Neural progenitor cell (in vitro differentiated cells): ENCODE results near the gene SV2A. TPM values are rescaled to one million over a fixed set of nuclear protein-coding genes. Genes with fewer than 3 reads are reported as not detected.
A peak's percentile ranks its signal among the peaks of the same experiment; 100 is the strongest.

ENCODE experiments used
- DNase-seq: peaks from one replicate; pipeline ENCODE4 v3.0.0-alpha.2; 2016; ENCODE audit warnings: low spot score
- H2AFZ ChIP-seq: fragments of 200-600 bp; sonication (generic); replicated peaks from 2 replicates; pipeline ENCODE4 v1.6.1; 2016; ENCODE audit warnings: antibody characterized with exemption
- H3F3A ChIP-seq: fragments of 200-600 bp; sonication (generic); 2 replicates; pipeline ENCODE4 v1.6.1; 2016; ENCODE audit warnings: antibody characterized with exemption, low read depth
- H3K27ac ChIP-seq: fragments of 200-600 bp; sonication (generic); 2 replicates; pipeline ENCODE4 v1.5.1; 2016; ENCODE audit warnings: mild to moderate bottlenecking
- H3K27me3 ChIP-seq: fragments of 200-600 bp; sonication (generic); 2 replicates; pipeline ENCODE4 v1.6.1; 2016; ENCODE audit warnings: mild to moderate bottlenecking, moderate library complexity
- H3K36me3 ChIP-seq: fragments of 200-600 bp; sonication (generic); 2 replicates; pipeline ENCODE4 v1.5.1; 2016
- H3K4me1 ChIP-seq: fragments of 200-600 bp; sonication (generic); 2 replicates; pipeline ENCODE4 v1.6.1; 2016; ENCODE audit warnings: mixed run types
- H3K4me2 ChIP-seq: fragments of 200-600 bp; sonication (generic); 2 replicates; pipeline ENCODE4 v1.6.1; 2016
- H3K4me3 ChIP-seq: fragments of 200-600 bp; sonication (generic); 2 replicates; pipeline ENCODE4 v1.5.1; 2016
- H3K79me2 ChIP-seq: fragments of 200-600 bp; sonication (generic); 2 replicates; pipeline ENCODE4 v1.6.1; 2016; ENCODE audit warnings: low read depth
- H3K9ac ChIP-seq: fragments of 200-600 bp; sonication (generic); 2 replicates; pipeline ENCODE4 v1.6.1; 2016
- H3K9me3 ChIP-seq: fragments of 200-600 bp; sonication (generic); 2 replicates; pipeline ENCODE4 v1.5.1; 2016; ENCODE audit warnings: low read depth
- H4K20me1 ChIP-seq: fragments of 200-600 bp; sonication (generic); 2 replicates; pipeline ENCODE4 v1.6.1; 2016; ENCODE audit warnings: low read depth
- H3K27ac Mint-ChIP-seq: 3 replicates; pipeline ENCODE4 v1.8.0; 2021; ENCODE audit warnings: mixed read lengths
- H3K27me3 Mint-ChIP-seq: 2 replicates; pipeline ENCODE4 v1.8.0; 2022; ENCODE audit warnings: low read depth, mild to moderate bottlenecking, inconsistent platforms, moderate library complexity, mixed read lengths; ENCODE audit not compliant: insufficient read depth
- H3K36me3 Mint-ChIP-seq: 3 replicates; pipeline ENCODE4 v1.8.0; 2021; ENCODE audit warnings: mixed read lengths
- H3K4me1 Mint-ChIP-seq: 3 replicates; pipeline ENCODE4 v1.8.0; 2021; ENCODE audit warnings: mixed read lengths
- H3K4me3 Mint-ChIP-seq: 3 replicates; pipeline ENCODE4 v1.8.0; 2021; ENCODE audit warnings: mild to moderate bottlenecking, moderate library complexity, mixed read lengths
- H3K9me3 Mint-ChIP-seq: 3 replicates; pipeline ENCODE4 v1.8.0; 2020; ENCODE audit warnings: mixed read lengths
- EZH2 ChIP-seq: fragments of 200-600 bp; sonication (generic); IDR thresholded peaks from 2 replicates; pipeline ENCODE4 v1.6.1; 2017; ENCODE audit warnings: antibody characterized with exemption, mild to moderate bottlenecking, moderate library complexity
- EZH2phosphoT487 ChIP-seq: fragments of 200-600 bp; sonication (generic); IDR thresholded peaks from 2 replicates; pipeline ENCODE4 v1.6.1; 2017; ENCODE audit warnings: antibody characterized with exemption
- total RNA-seq: library from RNA; depleted of rRNA; stranded (reverse); fragments of >200 nt; gene quantifications from 2 replicates; pipeline ENCODE4 v1.2.3, GENCODE V29; 2015; ENCODE audit warnings: low replicate concordance
- TF ChIP-seq, protein P1 (sequence below): fragments of 200-600 bp; sonication (generic); IDR thresholded peaks from 2 replicates; pipeline ENCODE4 v1.5.1; 2017; ENCODE audit warnings: antibody characterized with exemption, mild to moderate bottlenecking

Gene SV2A
- total RNA-seq, 1 donor from 2014 or later = 31.6 TPM

DNA sequence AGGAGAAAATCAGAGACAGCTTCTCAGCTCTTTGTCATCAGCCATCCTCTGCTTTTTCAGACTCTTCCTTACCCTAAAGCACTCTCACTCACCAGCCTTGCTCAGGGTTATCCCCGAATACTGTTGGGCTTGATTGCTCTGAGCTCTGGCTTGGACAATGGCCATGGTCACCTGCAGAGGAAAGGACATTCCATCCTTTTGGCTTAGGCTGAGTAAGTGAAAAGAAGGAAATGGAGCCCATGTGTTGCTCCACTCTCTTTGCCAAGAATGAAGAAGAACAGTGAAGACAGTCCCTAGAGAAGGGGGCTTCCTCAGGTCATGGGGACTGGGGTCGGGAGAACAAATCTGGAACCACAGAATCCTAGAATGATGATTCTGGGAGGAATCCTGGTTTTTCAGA, 16.7 kb upstream of the SV2A start:
- H3K4me3 Mint-ChIP-seq = no peak overlapping the region
- TF ChIP-seq, protein P1, sequence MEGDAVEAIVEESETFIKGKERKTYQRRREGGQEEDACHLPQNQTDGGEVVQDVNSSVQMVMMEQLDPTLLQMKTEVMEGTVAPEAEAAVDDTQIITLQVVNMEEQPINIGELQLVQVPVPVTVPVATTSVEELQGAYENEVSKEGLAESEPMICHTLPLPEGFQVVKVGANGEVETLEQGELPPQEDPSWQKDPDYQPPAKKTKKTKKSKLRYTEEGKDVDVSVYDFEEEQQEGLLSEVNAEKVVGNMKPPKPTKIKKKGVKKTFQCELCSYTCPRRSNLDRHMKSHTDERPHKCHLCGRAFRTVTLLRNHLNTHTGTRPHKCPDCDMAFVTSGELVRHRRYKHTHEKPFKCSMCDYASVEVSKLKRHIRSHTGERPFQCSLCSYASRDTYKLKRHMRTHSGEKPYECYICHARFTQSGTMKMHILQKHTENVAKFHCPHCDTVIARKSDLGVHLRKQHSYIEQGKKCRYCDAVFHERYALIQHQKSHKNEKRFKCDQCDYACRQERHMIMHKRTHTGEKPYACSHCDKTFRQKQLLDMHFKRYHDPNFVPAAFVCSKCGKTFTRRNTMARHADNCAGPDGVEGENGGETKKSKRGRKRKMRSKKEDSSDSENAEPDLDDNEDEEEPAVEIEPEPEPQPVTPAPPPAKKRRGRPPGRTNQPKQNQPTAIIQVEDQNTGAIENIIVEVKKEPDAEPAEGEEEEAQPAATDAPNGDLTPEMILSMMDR = no peak
- TF ChIP-seq EZH2phosphoT487 (no peak), EZH2 (no peak)
- Histone ChIP-seq H3K79me2 (no peaks in the 10 kb centered on the region), H3K4me3 (no peak overlapping the region), H3F3A (no peaks in the 10 kb centered on the region), H3K4me2 (no peak overlapping the region), H3K9me3 (no peaks in the 10 kb centered on the region), H4K20me1 (no peaks in the 10 kb centered on the region), H3K27ac (no peak overlapping the region), H3K36me3 (no peaks in the 10 kb centered on the region), H3K9ac (no peak overlapping the region), H2AFZ (no peak overlapping the region), H3K4me1 (peaks cover 15% of the 10 kb centered on the region), H3K27me3 (no peaks in the 10 kb centered on the region)
- no peak for DNase-seq
- H3K27me3 Mint-ChIP-seq = peaks cover 4% of the 10 kb centered on the region
- no peaks in the 10 kb centered on the region for H3K9me3 Mint-ChIP-seq
- H3K36me3 Mint-ChIP-seq = peaks cover 9% of the 10 kb centered on the region
- peaks cover 33% of the 10 kb centered on the region for H3K4me1 Mint-ChIP-seq
- no peak overlapping the region for H3K27ac Mint-ChIP-seq

DNA sequence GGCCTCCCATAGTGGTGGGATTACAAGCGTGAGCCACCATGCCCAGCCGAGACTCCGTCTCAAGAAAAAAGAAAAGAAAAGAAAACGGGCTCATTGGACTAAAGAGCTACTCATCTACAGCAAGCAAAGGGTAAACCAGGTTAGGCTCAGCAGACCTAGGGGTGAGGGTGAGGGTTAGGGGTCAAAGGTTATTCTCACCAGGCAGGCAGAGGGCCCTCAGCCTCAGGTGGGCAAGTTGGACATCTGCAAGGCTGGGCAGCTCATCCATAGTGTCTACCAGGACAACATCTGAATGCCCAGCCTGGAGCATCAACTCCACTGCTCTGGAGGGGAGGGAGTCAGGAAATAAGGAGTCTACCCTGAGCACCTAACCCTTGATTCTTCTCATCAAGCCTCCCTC, 15.6 kb upstream of the SV2A start:
- Mint-ChIP-seq H3K4me3 (peak overlapping the region; percentile 51), H3K27ac (peak overlapping the region; percentile 27), H3K9me3 (no peaks in the 10 kb centered on the region), H3K27me3 (peaks cover 4% of the 10 kb centered on the region), H3K4me1 (peaks cover 38% of the 10 kb centered on the region), H3K36me3 (peaks cover 9% of the 10 kb centered on the region)
- DNase-seq = no peak
- Histone ChIP-seq H3K4me2 (no peak overlapping the region), H3K36me3 (no peaks in the 10 kb centered on the region), H3K9ac (no peak overlapping the region), H3K27me3 (no peaks in the 10 kb centered on the region), H3K27ac (no peak overlapping the region), H3K79me2 (no peaks in the 10 kb centered on the region), H3K4me1 (peaks cover 16% of the 10 kb centered on the region), H3F3A (peaks cover 3% of the 10 kb centered on the region), H3K9me3 (no peaks in the 10 kb centered on the region), H2AFZ (no peak overlapping the region), H4K20me1 (no peaks in the 10 kb centered on the region), H3K4me3 (no peak overlapping the region)
- no peak for TF ChIP-seq EZH2phosphoT487
- TF ChIP-seq, protein P1 = no peak
- no peak for TF ChIP-seq EZH2

DNA sequence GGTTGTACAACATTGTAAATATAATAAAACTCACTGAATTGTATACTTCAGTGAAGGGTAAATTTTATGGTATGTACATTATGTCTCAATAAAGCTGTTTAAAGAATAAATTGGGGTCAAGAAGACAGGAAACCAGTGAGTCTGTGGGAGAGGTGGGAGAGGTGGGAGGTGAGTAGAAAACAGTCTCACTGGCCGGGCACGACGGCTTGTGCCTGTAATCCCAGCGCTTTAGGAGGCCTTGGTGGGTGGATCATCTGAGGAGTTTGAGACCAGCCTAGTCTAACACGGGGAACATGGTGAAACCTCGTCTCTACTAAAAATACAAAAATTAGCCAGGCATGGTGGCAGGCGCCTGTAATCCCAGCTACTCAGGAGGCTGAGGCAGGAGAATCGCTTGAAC, 14.8 kb upstream of the SV2A start:
- peak overlapping the region; percentile 13 for H3K27ac Mint-ChIP-seq
- no peak overlapping the region for H3K4me3 Mint-ChIP-seq
- Histone ChIP-seq H3K27me3 (no peaks in the 10 kb centered on the region), H3K9me3 (no peaks in the 10 kb centered on the region), H3K4me2 (no peak overlapping the region), H3K4me1 (peaks cover 12% of the 10 kb centered on the region), H3F3A (peaks cover 8% of the 10 kb centered on the region), H3K4me3 (no peak overlapping the region), H3K27ac (no peak overlapping the region), H3K36me3 (no peaks in the 10 kb centered on the region), H2AFZ (no peak overlapping the region), H3K9ac (no peak overlapping the region), H3K79me2 (peaks cover 1% of the 10 kb centered on the region), H4K20me1 (no peaks in the 10 kb centered on the region)
- TF ChIP-seq, protein P1 = no peak
- TF ChIP-seq EZH2 (no peak), EZH2phosphoT487 (no peak)
- peaks cover 3% of the 10 kb centered on the region for H3K27me3 Mint-ChIP-seq
- no peak for DNase-seq
- H3K9me3 Mint-ChIP-seq = no peaks in the 10 kb centered on the region
- H3K4me1 Mint-ChIP-seq = peaks cover 34% of the 10 kb centered on the region
- peaks cover 9% of the 10 kb centered on the region for H3K36me3 Mint-ChIP-seq
